Neural progenitor cell (in vitro differentiated cells): ENCODE results near the gene AQP1. TPM values are rescaled to one million over a fixed set of nuclear protein-coding genes. Genes with fewer than 3 reads are reported as not detected.

ENCODE experiments used
- DNase-seq: peaks from one replicate; pipeline ENCODE4 v3.0.0-alpha.2; 2016; ENCODE audit warnings: low spot score
- H2AFZ ChIP-seq: fragments of 200-600 bp; sonication (generic); replicated peaks from 2 replicates; pipeline ENCODE4 v1.6.1; 2016; ENCODE audit warnings: antibody characterized with exemption
- H3F3A ChIP-seq: fragments of 200-600 bp; sonication (generic); 2 replicates; pipeline ENCODE4 v1.6.1; 2016; ENCODE audit warnings: antibody characterized with exemption, low read depth
- H3K27ac ChIP-seq: fragments of 200-600 bp; sonication (generic); 2 replicates; pipeline ENCODE4 v1.5.1; 2016; ENCODE audit warnings: mild to moderate bottlenecking
- H3K27me3 ChIP-seq: fragments of 200-600 bp; sonication (generic); 2 replicates; pipeline ENCODE4 v1.6.1; 2016; ENCODE audit warnings: mild to moderate bottlenecking, moderate library complexity
- H3K36me3 ChIP-seq: fragments of 200-600 bp; sonication (generic); 2 replicates; pipeline ENCODE4 v1.5.1; 2016
- H3K4me1 ChIP-seq: fragments of 200-600 bp; sonication (generic); 2 replicates; pipeline ENCODE4 v1.6.1; 2016; ENCODE audit warnings: mixed run types
- H3K4me2 ChIP-seq: fragments of 200-600 bp; sonication (generic); 2 replicates; pipeline ENCODE4 v1.6.1; 2016
- H3K4me3 ChIP-seq: fragments of 200-600 bp; sonication (generic); 2 replicates; pipeline ENCODE4 v1.5.1; 2016
- H3K79me2 ChIP-seq: fragments of 200-600 bp; sonication (generic); 2 replicates; pipeline ENCODE4 v1.6.1; 2016; ENCODE audit warnings: low read depth
- H3K9ac ChIP-seq: fragments of 200-600 bp; sonication (generic); 2 replicates; pipeline ENCODE4 v1.6.1; 2016
- H3K9me3 ChIP-seq: fragments of 200-600 bp; sonication (generic); 2 replicates; pipeline ENCODE4 v1.5.1; 2016; ENCODE audit warnings: low read depth
- H4K20me1 ChIP-seq: fragments of 200-600 bp; sonication (generic); 2 replicates; pipeline ENCODE4 v1.6.1; 2016; ENCODE audit warnings: low read depth
- H3K27ac Mint-ChIP-seq: 3 replicates; pipeline ENCODE4 v1.8.0; 2021; ENCODE audit warnings: mixed read lengths
- H3K27me3 Mint-ChIP-seq: 2 replicates; pipeline ENCODE4 v1.8.0; 2022; ENCODE audit warnings: low read depth, mild to moderate bottlenecking, inconsistent platforms, moderate library complexity, mixed read lengths; ENCODE audit not compliant: insufficient read depth
- H3K36me3 Mint-ChIP-seq: 3 replicates; pipeline ENCODE4 v1.8.0; 2021; ENCODE audit warnings: mixed read lengths
- H3K4me1 Mint-ChIP-seq: 3 replicates; pipeline ENCODE4 v1.8.0; 2021; ENCODE audit warnings: mixed read lengths
- H3K4me3 Mint-ChIP-seq: 3 replicates; pipeline ENCODE4 v1.8.0; 2021; ENCODE audit warnings: mild to moderate bottlenecking, moderate library complexity, mixed read lengths
- H3K9me3 Mint-ChIP-seq: 3 replicates; pipeline ENCODE4 v1.8.0; 2020; ENCODE audit warnings: mixed read lengths
- CTCF ChIP-seq: fragments of 200-600 bp; sonication (generic); IDR thresholded peaks from 2 replicates; pipeline ENCODE4 v1.5.1; 2017; ENCODE audit warnings: antibody characterized with exemption, mild to moderate bottlenecking
- EZH2 ChIP-seq: fragments of 200-600 bp; sonication (generic); IDR thresholded peaks from 2 replicates; pipeline ENCODE4 v1.6.1; 2017; ENCODE audit warnings: antibody characterized with exemption, mild to moderate bottlenecking, moderate library complexity
- EZH2phosphoT487 ChIP-seq: fragments of 200-600 bp; sonication (generic); IDR thresholded peaks from 2 replicates; pipeline ENCODE4 v1.6.1; 2017; ENCODE audit warnings: antibody characterized with exemption
- total RNA-seq: library from RNA; depleted of rRNA; stranded (reverse); fragments of >200 nt; gene quantifications from 2 replicates; pipeline ENCODE4 v1.2.3, GENCODE V29; 2015; ENCODE audit warnings: low replicate concordance

Gene AQP1
- total RNA-seq, 1 donor from 2014 or later = not detected

- Mint-ChIP-seq H3K36me3 (no peaks in the 10 kb centered on the region), H3K4me1 (peaks cover 5% of the 10 kb centered on the region), H3K9me3 (no peaks in the 10 kb centered on the region), H3K27me3 (peaks cover 2% of the 10 kb centered on the region), H3K4me3 (no peak overlapping the region), H3K27ac (no peak overlapping the region)
- no peak overlapping the region for H3K9ac ChIP-seq
- H3K9me3 ChIP-seq = no peaks in the 10 kb centered on the region
- H3K4me3 ChIP-seq = no peak overlapping the region
- no peaks in the 10 kb centered on the region for H3K4me1 ChIP-seq
- H2AFZ ChIP-seq = no peak overlapping the region
- H3K27ac ChIP-seq = no peak overlapping the region
- no peaks in the 10 kb centered on the region for H3F3A ChIP-seq
- H3K4me2 ChIP-seq = no peak overlapping the region
- peak; percentile 47 for DNase-seq
- H3K27me3 ChIP-seq = peaks cover 15% of the 10 kb centered on the region
- H4K20me1 ChIP-seq = no peaks in the 10 kb centered on the region
- no peak for TF ChIP-seq EZH2
- TF ChIP-seq EZH2phosphoT487 = no peak
- TF ChIP-seq CTCF = no peak
- H3K79me2 ChIP-seq = no peaks in the 10 kb centered on the region
- no peaks in the 10 kb centered on the region for H3K36me3 ChIP-seq
These were observed 59.0 kb downstream of the AQP1 start for GRCh38 chr7:30970594-30971094.

GRCh38 chr7:30971440-30971839 is 59.8 kb downstream of the AQP1 start:
- no peak overlapping the region for H3K27ac Mint-ChIP-seq
- peaks cover 2% of the 10 kb centered on the region for H3K27me3 Mint-ChIP-seq
- H3K9me3 Mint-ChIP-seq = no peaks in the 10 kb centered on the region
- no peaks in the 10 kb centered on the region for H3K36me3 ChIP-seq
- H4K20me1 ChIP-seq = no peaks in the 10 kb centered on the region
- no peaks in the 10 kb centered on the region for H3K4me1 ChIP-seq
- no peak overlapping the region for H3K4me3 ChIP-seq
- no peaks in the 10 kb centered on the region for H3K36me3 Mint-ChIP-seq
- no peak overlapping the region for H2AFZ ChIP-seq
- peaks cover 5% of the 10 kb centered on the region for H3K4me1 Mint-ChIP-seq
- H3K9ac ChIP-seq = no peak overlapping the region
- no peak overlapping the region for H3K4me2 ChIP-seq
- H3K27me3 ChIP-seq = peaks cover 15% of the 10 kb centered on the region
- H3K27ac ChIP-seq = no peak overlapping the region
- H3K9me3 ChIP-seq = no peaks in the 10 kb centered on the region
- H3K79me2 ChIP-seq = no peaks in the 10 kb centered on the region
- H3K4me3 Mint-ChIP-seq = no peak overlapping the region
- no peak for DNase-seq
- no peaks in the 10 kb centered on the region for H3F3A ChIP-seq
- TF ChIP-seq EZH2 (no peak), EZH2phosphoT487 (no peak), CTCF (no peak)

- peaks cover 15% of the 10 kb centered on the region for H3K27me3 ChIP-seq
- no peak overlapping the region for H2AFZ ChIP-seq
These were observed 60.3 kb downstream of the AQP1 start for GRCh38 chr7:30971840-30972563.

More at GRCh38 chr7:30971840-30972563, 60.3 kb downstream of the AQP1 start:
- Mint-ChIP-seq H3K9me3 (no peaks in the 10 kb centered on the region), H3K27me3 (peaks cover 4% of the 10 kb centered on the region), H3K27ac (peak overlapping the region; percentile 67), H3K4me1 (peaks cover 5% of the 10 kb centered on the region), H3K4me3 (no peak overlapping the region), H3K36me3 (no peaks in the 10 kb centered on the region)
- Histone ChIP-seq H3K27ac (no peak overlapping the region), H3K4me1 (no peaks in the 10 kb centered on the region), H3F3A (no peaks in the 10 kb centered on the region), H3K4me3 (no peak overlapping the region), H3K9ac (no peak overlapping the region), H3K36me3 (no peaks in the 10 kb centered on the region), H3K9me3 (no peaks in the 10 kb centered on the region), H4K20me1 (no peaks in the 10 kb centered on the region), H3K4me2 (no peak overlapping the region), H3K79me2 (no peaks in the 10 kb centered on the region)
- DNase-seq = no peak
- TF ChIP-seq CTCF (no peak), EZH2phosphoT487 (no peak), EZH2 (no peak)
